PC-9 (cell line): Measurements from ENCODE around the gene CHMP3. TPM values are rescaled to one million over a fixed set of nuclear protein-coding genes. Genes with fewer than 3 reads are reported as not detected.

Experiments
- BruUV-seq: library from RNA; stranded (reverse); fragments of 400-500 nt; replicated peaks from 2 replicates; lab custom pipeline; 2021; lab: Mats Ljungman, UMichigan
- CTCF ChIA-PET: fragments of 300-600 bp; sonication (Branson Sonifier 250); formaldehyde crosslinking; loops from one replicate; lab custom pipeline; 2022; ENCODE audit warnings: antibody characterized with exemption; lab: Charles Lee
- POLR2A ChIA-PET: fragments of 300-600 bp; sonication (Branson Sonifier 250); formaldehyde crosslinking; loops from one replicate; lab custom pipeline; 2022; ENCODE audit warnings: antibody characterized with exemption; ENCODE audit not compliant: unreplicated experiment; lab: Charles Lee
- DNase-seq, 2 experiments: peaks; one replicate each; pipeline versions ENCODE4 v3.0.0 to v3.0.0-alpha.2; 2015 to 2022; ENCODE audit warnings: mixed read lengths in 1 of 2
- H2AFZ ChIP-seq: fragments of 200-600 bp; sonication (generic); 2 replicates; pipeline ENCODE4 v1.8.1; 2017; ENCODE audit warnings: antibody characterized with exemption
- H3F3A ChIP-seq: fragments of 200-600 bp; sonication (generic); 2 replicates; pipeline ENCODE4 v1.8.1; 2017; ENCODE audit warnings: antibody characterized with exemption, mild to moderate bottlenecking, low read depth; ENCODE audit not compliant: insufficient read depth
- H3K27ac ChIP-seq: fragments of 200-600 bp; sonication (generic); 2 replicates; pipeline ENCODE4 v1.6.1; 2016; ENCODE audit warnings: mixed run types
- H3K27me3 ChIP-seq: fragments of 200-600 bp; sonication (generic); 2 replicates; pipeline ENCODE4 v1.6.1; 2016; ENCODE audit warnings: low read depth, mixed run types; ENCODE audit not compliant: insufficient read depth
- H3K36me3 ChIP-seq: fragments of 200-600 bp; sonication (generic); 2 replicates; pipeline ENCODE4 v1.6.1; 2016; ENCODE audit warnings: low read depth, mixed run types
- H3K4me1 ChIP-seq: fragments of 200-600 bp; sonication (generic); replicated peaks from 2 replicates; pipeline ENCODE4 v1.6.1; 2016; ENCODE audit warnings: mixed run types; ENCODE audit not compliant: insufficient read depth
- H3K4me2 ChIP-seq: fragments of 200-600 bp; sonication (generic); 2 replicates; pipeline ENCODE4 v1.6.1; 2017; ENCODE audit warnings: mixed run types
- H3K4me3 ChIP-seq: fragments of 200-600 bp; sonication (generic); 2 replicates; pipeline ENCODE4 v1.6.1; 2016; ENCODE audit warnings: mixed run types
- H3K79me2 ChIP-seq: fragments of 200-600 bp; sonication (generic); 2 replicates; pipeline ENCODE4 v1.6.1; 2017; ENCODE audit warnings: low read depth, mixed run types
- H3K9me2 ChIP-seq: fragments of 200-600 bp; sonication (generic); 2 replicates; pipeline ENCODE4 v1.8.1; 2017; ENCODE audit warnings: mild to moderate bottlenecking; ENCODE audit not compliant: insufficient read depth
- H3K9me3 ChIP-seq: fragments of 200-600 bp; sonication (generic); 2 replicates; pipeline ENCODE4 v1.8.1; 2016; ENCODE audit warnings: low read depth; ENCODE audit not compliant: insufficient read depth
- H4K20me1 ChIP-seq: fragments of 200-600 bp; sonication (generic); 2 replicates; pipeline ENCODE4 v1.8.1; 2017; ENCODE audit not compliant: insufficient read depth
- EZH2 ChIP-seq: fragments of 200-600 bp; sonication (generic); IDR thresholded peaks from 2 replicates; pipeline ENCODE4 v1.8.0; 2017; ENCODE audit warnings: antibody characterized with exemption, low read depth
- intact Hi-C: fragments of 100-400 bp; cut with micrococcal nuclease; formaldehyde crosslinking; loops from one replicate; pipeline ENCODE4 v1.10.0; 2022; ENCODE audit not compliant: unreplicated experiment
- total RNA-seq: library from RNA; stranded (reverse); gene quantifications from 2 replicates; pipeline ENCODE4 v1.2.3, GENCODE V29; 2021
- TF ChIP-seq, protein P1 (sequence below): fragments of 200-600 bp; sonication (generic); conservative IDR thresholded peaks from 2 replicates; pipeline ENCODE4 v1.6.1; 2017; ENCODE audit warnings: mixed run types, antibody characterized with exemption, mild to moderate bottlenecking, moderate library complexity

Gene CHMP3
- total RNA-seq, 1 experiment from 2014 or later = 108 TPM

DNA sequence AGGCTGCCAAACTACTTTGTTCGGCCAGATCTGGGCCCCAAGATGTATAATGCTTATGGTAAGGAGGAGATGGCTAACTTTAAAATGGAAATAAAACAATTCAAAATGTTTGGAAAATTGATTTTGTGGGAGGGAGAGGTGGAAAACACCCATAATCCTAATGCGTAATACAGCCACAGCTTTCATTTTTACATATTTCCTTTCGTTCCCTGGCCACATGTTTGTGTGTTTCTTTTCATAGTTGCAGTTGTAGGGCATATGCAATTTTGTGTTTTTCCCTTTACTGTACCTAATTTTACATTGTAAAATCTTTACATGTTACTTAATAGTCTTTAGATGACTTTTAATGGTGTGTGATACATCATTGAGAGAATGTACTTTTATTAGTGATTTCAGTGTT lies 77.4 kb downstream of the CHMP3 start:
- peaks cover 67% of the 10 kb centered on the region for H3K36me3 ChIP-seq
- H3K27ac ChIP-seq = no peak overlapping the region
- no peaks in the 10 kb centered on the region for H3K9me3 ChIP-seq
- no peaks in the 10 kb centered on the region for H3K4me1 ChIP-seq
- H3K27me3 ChIP-seq = no peaks in the 10 kb centered on the region
- H3K4me3 ChIP-seq = no peak overlapping the region
- H3K9me2 ChIP-seq = no peaks in the 10 kb centered on the region
- no peaks in the 10 kb centered on the region; the same call in 1 of the 2 replicates for H4K20me1 ChIP-seq
- ChIA-PET POLR2A (interaction anchor here (0.5 kb wide), 1 partner anchor 45 kb away, joined by 5 read pairs; the partner anchor contains the start of gene KDM3A), CTCF (no interaction called here)
- H3K79me2 ChIP-seq = no peaks in the 10 kb centered on the region
- H3K4me2 ChIP-seq = no peak overlapping the region
- no peak for DNase-seq
- TF ChIP-seq, protein P1, sequence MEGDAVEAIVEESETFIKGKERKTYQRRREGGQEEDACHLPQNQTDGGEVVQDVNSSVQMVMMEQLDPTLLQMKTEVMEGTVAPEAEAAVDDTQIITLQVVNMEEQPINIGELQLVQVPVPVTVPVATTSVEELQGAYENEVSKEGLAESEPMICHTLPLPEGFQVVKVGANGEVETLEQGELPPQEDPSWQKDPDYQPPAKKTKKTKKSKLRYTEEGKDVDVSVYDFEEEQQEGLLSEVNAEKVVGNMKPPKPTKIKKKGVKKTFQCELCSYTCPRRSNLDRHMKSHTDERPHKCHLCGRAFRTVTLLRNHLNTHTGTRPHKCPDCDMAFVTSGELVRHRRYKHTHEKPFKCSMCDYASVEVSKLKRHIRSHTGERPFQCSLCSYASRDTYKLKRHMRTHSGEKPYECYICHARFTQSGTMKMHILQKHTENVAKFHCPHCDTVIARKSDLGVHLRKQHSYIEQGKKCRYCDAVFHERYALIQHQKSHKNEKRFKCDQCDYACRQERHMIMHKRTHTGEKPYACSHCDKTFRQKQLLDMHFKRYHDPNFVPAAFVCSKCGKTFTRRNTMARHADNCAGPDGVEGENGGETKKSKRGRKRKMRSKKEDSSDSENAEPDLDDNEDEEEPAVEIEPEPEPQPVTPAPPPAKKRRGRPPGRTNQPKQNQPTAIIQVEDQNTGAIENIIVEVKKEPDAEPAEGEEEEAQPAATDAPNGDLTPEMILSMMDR = no peak
- H3F3A ChIP-seq = no peaks in the 10 kb centered on the region
- intact Hi-C loops = no loop called here
- no peak overlapping the region for H2AFZ ChIP-seq
- no TSS peak for BruUV-seq

- Histone ChIP-seq H3F3A (no peaks in the 10 kb centered on the region), H3K4me1 (no peaks in the 10 kb centered on the region), H3K36me3 (peaks cover 65% of the 10 kb centered on the region), H3K9me2 (no peaks in the 10 kb centered on the region), H3K4me3 (no peak overlapping the region), H2AFZ (no peak overlapping the region), H4K20me1 (no peaks in the 10 kb centered on the region; the same call in 1 of the 2 replicates), H3K79me2 (no peaks in the 10 kb centered on the region), H3K27ac (no peak overlapping the region), H3K4me2 (no peak overlapping the region), H3K9me3 (no peaks in the 10 kb centered on the region), H3K27me3 (no peaks in the 10 kb centered on the region)
- CTCF ChIA-PET = no interaction called here
- TF ChIP-seq, protein P1 = no peak
- TF ChIP-seq EZH2 = no peak
- no peak for DNase-seq
- POLR2A ChIA-PET = no interaction called here
- intact Hi-C loops = no loop called here
- no TSS peak for BruUV-seq
Observed at GRCh38 chr2:86485103-86485502, 78.1 kb downstream of the CHMP3 start.

DNA sequence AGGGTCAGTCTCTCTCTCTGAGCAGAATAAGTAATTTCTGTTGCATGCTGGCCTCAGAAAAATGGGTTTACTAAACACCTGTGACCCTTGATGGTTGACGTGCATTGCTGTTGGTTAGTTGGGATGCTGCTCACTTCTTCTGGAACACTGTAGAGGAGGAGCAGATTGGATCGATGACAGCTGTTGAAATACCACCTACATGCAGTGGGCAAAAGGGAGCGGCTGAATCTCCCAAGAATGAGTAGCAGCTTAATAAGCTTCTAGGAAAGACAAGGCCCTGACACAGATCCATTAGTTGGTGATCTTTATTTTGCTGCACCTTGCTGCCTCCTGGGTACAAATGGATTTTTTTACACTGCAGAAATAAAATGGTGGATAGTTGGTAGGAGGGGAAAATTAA lies 78.9 kb downstream of the CHMP3 start:
- Histone ChIP-seq H3K4me1 (no peaks in the 10 kb centered on the region), H3K27me3 (no peaks in the 10 kb centered on the region), H3K27ac (no peak overlapping the region), H3F3A (no peaks in the 10 kb centered on the region), H3K36me3 (peaks cover 59% of the 10 kb centered on the region), H4K20me1 (no peaks in the 10 kb centered on the region; the same call in 1 of the 2 replicates), H3K4me2 (no peak overlapping the region), H3K79me2 (no peaks in the 10 kb centered on the region), H2AFZ (no peak overlapping the region), H3K9me3 (no peaks in the 10 kb centered on the region), H3K4me3 (no peak overlapping the region), H3K9me2 (no peaks in the 10 kb centered on the region)
- DNase-seq = no peak
- TF ChIP-seq, protein P1 = no peak
- TF ChIP-seq EZH2 = no peak
- POLR2A ChIA-PET = no interaction called here
- CTCF ChIA-PET = no interaction called here
- no TSS peak for BruUV-seq
- intact Hi-C loops = no loop called here
